Neural cell (in vitro differentiated cells): ENCODE measurements around the gene BICDL1. TPM values are rescaled to one million over a fixed set of nuclear protein-coding genes. Genes with fewer than 3 reads are reported as not detected.

Source experiments
- H2AFZ ChIP-seq: fragments of 200-600, 300-800 bp; sonication (generic), shearing (Covaris generic); 2 replicates; pipeline ENCODE4 v1.6.0; 2014; ENCODE audit warnings: low read depth, mild to moderate bottlenecking, antibody characterized with exemption, low read length, moderate library complexity
- H3F3A ChIP-seq: fragments of 200-600 bp; shearing (Covaris generic); 2 replicates; pipeline ENCODE4 v1.6.1; 2016; ENCODE audit warnings: mild to moderate bottlenecking, moderate library complexity, mixed read lengths, antibody characterized with exemption, low read length; ENCODE audit not compliant: insufficient read depth, poor library complexity, severe bottlenecking
- H3K27ac ChIP-seq: fragments of 200-600, 300-800 bp; sonication (generic), shearing (Covaris generic); 2 replicates; pipeline ENCODE4 v1.5.1; 2014; ENCODE audit warnings: mild to moderate bottlenecking, low read length, moderate library complexity
- H3K27me3 ChIP-seq: fragments of 300-800, 200-600 bp; sonication (generic), shearing (Covaris generic); 2 replicates; pipeline ENCODE4 v1.6.0; 2014; ENCODE audit warnings: mild to moderate bottlenecking, low read depth, low read length, moderate library complexity; ENCODE audit not compliant: insufficient read depth
- H3K36me3 ChIP-seq: fragments of 300-800, 200-600 bp; sonication (generic), shearing (Covaris generic); 2 replicates; pipeline ENCODE4 v1.5.1; 2014; ENCODE audit warnings: mild to moderate bottlenecking, antibody characterized with exemption, low read length, moderate library complexity; ENCODE audit not compliant: insufficient read depth
- H3K4me2 ChIP-seq: fragments of 300-800, 200-600 bp; sonication (generic), shearing (Covaris generic); 2 replicates; pipeline ENCODE4 v1.6.0; 2014; ENCODE audit warnings: mild to moderate bottlenecking, low read length
- H3K4me3 ChIP-seq: fragments of 300-800, 200-600 bp; sonication (generic), shearing (Covaris generic); 2 replicates; pipeline ENCODE4 v1.5.1; 2014; ENCODE audit warnings: mild to moderate bottlenecking, low read length, moderate library complexity
- H3K79me2 ChIP-seq: fragments of 200-600 bp; shearing (Covaris generic); replicated peaks from 2 replicates; pipeline ENCODE4 v1.6.0; 2014; ENCODE audit warnings: mild to moderate bottlenecking, low read length, moderate library complexity; ENCODE audit not compliant: insufficient read depth
- H3K9ac ChIP-seq: fragments of 300-800, 200-600 bp; sonication (generic), shearing (Covaris generic); 2 replicates; pipeline ENCODE4 v1.6.1; 2016; ENCODE audit warnings: mild to moderate bottlenecking, low read length, mixed read lengths
- H3K9me2 ChIP-seq: fragments of 200-600 bp; shearing (Covaris generic); 2 replicates; pipeline ENCODE4 v1.6.1; 2016; ENCODE audit warnings: mild to moderate bottlenecking, low read length, mixed read lengths; ENCODE audit not compliant: insufficient read depth
- H3K9me3 ChIP-seq: fragments of 200-600, 300-800 bp; sonication (generic), shearing (Covaris generic); 2 replicates; pipeline ENCODE4 v1.6.1; 2016; ENCODE audit warnings: mild to moderate bottlenecking, mixed run types, low read length, moderate library complexity, mixed read lengths
- H4K20me1 ChIP-seq: fragments of 200-600 bp; shearing (Covaris generic); 2 replicates; pipeline ENCODE4 v1.6.1; 2016; ENCODE audit warnings: mild to moderate bottlenecking, mixed run types; ENCODE audit not compliant: insufficient read depth
- CTCF ChIP-seq: fragments of 450-650 bp; IDR thresholded peaks from 2 replicates; pipeline ENCODE4 v1.5.1; 2014; ENCODE audit warnings: antibody characterized with exemption, mild to moderate bottlenecking, moderate library complexity; ENCODE audit not compliant: poor library complexity, severe bottlenecking
- EP300 ChIP-seq: fragments of 450-650 bp; conservative IDR thresholded peaks from 2 replicates; pipeline ENCODE4 v1.6.1; 2014; ENCODE audit warnings: antibody characterized with exemption, mild to moderate bottlenecking, moderate library complexity; ENCODE audit not compliant: poor library complexity, severe bottlenecking
- EZH2 ChIP-seq: fragments of 200-600, 300-800 bp; shearing (Covaris generic), sonication (generic); IDR thresholded peaks from 2 replicates; pipeline ENCODE4 v1.6.1; 2014; ENCODE audit warnings: antibody characterized with exemption, low read length, borderline replicate concordance, mild to moderate bottlenecking; ENCODE audit not compliant: insufficient read depth, poor library complexity, severe bottlenecking
- MXI1 ChIP-seq: fragments of 450-650 bp; conservative IDR thresholded peaks from 2 replicates; pipeline ENCODE4 v1.6.1; 2014; ENCODE audit warnings: antibody characterized with exemption, mild to moderate bottlenecking; ENCODE audit not compliant: poor library complexity, severe bottlenecking
- POLR2AphosphoS5 ChIP-seq: IDR thresholded peaks from 2 replicates; pipeline ENCODE4 v1.6.1; 2012
- RAD21 ChIP-seq: fragments of 450-650 bp; conservative IDR thresholded peaks from 2 replicates; pipeline ENCODE4 v1.6.1; 2014; ENCODE audit warnings: antibody characterized with exemption, mild to moderate bottlenecking, moderate library complexity
- REST ChIP-seq: IDR thresholded peaks from 2 replicates; pipeline ENCODE4 v1.6.1; 2012; ENCODE audit warnings: borderline replicate concordance
- SMC3 ChIP-seq: fragments of 450-650 bp; conservative IDR thresholded peaks from 2 replicates; pipeline ENCODE4 v1.6.1; 2014; ENCODE audit warnings: antibody characterized with exemption, mild to moderate bottlenecking, moderate library complexity; ENCODE audit not compliant: poor library complexity
- TAF1 ChIP-seq: IDR thresholded peaks from 2 replicates; pipeline ENCODE4 v1.6.1; 2012; ENCODE audit warnings: low read depth
- polyA plus RNA-seq: library from polyadenylated mRNA; depleted of rRNA; stranded (reverse); fragments of >200 nt; gene quantifications from 2 replicates; pipeline ENCODE4 v1.2.3, GENCODE V29; 2014

Gene BICDL1
- polyA plus RNA-seq, 1 donor from 2014 or later = 136 TPM

- H3K4me3 ChIP-seq = no peak overlapping the region
- TF ChIP-seq MXI1 (no peak), CTCF (no peak), EP300 (no peak), TAF1 (no peak), POLR2AphosphoS5 (no peak), EZH2 (no peak), SMC3 (no peak), RAD21 (no peak), REST (no peak)
- no peaks in the 10 kb centered on the region for H3F3A ChIP-seq
Measured at GRCh38 chr12:120075034-120075616, 86.1 kb downstream of the BICDL1 start.

GRCh38 chr12:120076651-120077050 is 87.6 kb downstream of the BICDL1 start:
- no peak overlapping the region for H2AFZ ChIP-seq
- H4K20me1 ChIP-seq = no peaks in the 10 kb centered on the region
- H3K4me3 ChIP-seq = no peak overlapping the region
- no peak overlapping the region for H3K4me2 ChIP-seq
- TF ChIP-seq EZH2 (no peak), TAF1 (no peak), MXI1 (no peak), REST (no peak), RAD21 (no peak), SMC3 (no peak), EP300 (no peak), CTCF (no peak), POLR2AphosphoS5 (no peak)
- no peaks in the 10 kb centered on the region for H3K27me3 ChIP-seq
- no peaks in the 10 kb centered on the region for H3F3A ChIP-seq
- no peaks in the 10 kb centered on the region for H3K79me2 ChIP-seq
- H3K27ac ChIP-seq = no peak overlapping the region
- H3K9me3 ChIP-seq = no peaks in the 10 kb centered on the region
- H3K9ac ChIP-seq = no peak overlapping the region
- no peaks in the 10 kb centered on the region for H3K9me2 ChIP-seq
- peaks cover 17% of the 10 kb centered on the region for H3K36me3 ChIP-seq

More at GRCh38 chr12:120075034-120075616, 86.1 kb downstream of the BICDL1 start:
- H3K4me2 ChIP-seq = no peak overlapping the region
- H2AFZ ChIP-seq = no peak overlapping the region
- H3K9me3 ChIP-seq = no peaks in the 10 kb centered on the region
- H3K9ac ChIP-seq = no peak overlapping the region
- peaks cover 19% of the 10 kb centered on the region for H3K36me3 ChIP-seq
- no peaks in the 10 kb centered on the region for H3K27me3 ChIP-seq
- H4K20me1 ChIP-seq = no peaks in the 10 kb centered on the region
- no peak overlapping the region for H3K27ac ChIP-seq
- H3K9me2 ChIP-seq = no peaks in the 10 kb centered on the region
- no peaks in the 10 kb centered on the region for H3K79me2 ChIP-seq
